PC-9 (cell line): ENCODE measurements around the gene NAE1. TPM values are rescaled to one million over a fixed set of nuclear protein-coding genes. Genes with fewer than 3 reads are reported as not detected.

Source experiments
- BruUV-seq: library from RNA; stranded (reverse); fragments of 400-500 nt; replicated peaks from 2 replicates; lab custom pipeline; 2021; lab: Mats Ljungman, UMichigan
- CTCF ChIA-PET: fragments of 300-600 bp; sonication (Branson Sonifier 250); formaldehyde crosslinking; loops from one replicate; lab custom pipeline; 2022; ENCODE audit warnings: antibody characterized with exemption; lab: Charles Lee
- POLR2A ChIA-PET: fragments of 300-600 bp; sonication (Branson Sonifier 250); formaldehyde crosslinking; loops from one replicate; lab custom pipeline; 2022; ENCODE audit warnings: antibody characterized with exemption; ENCODE audit not compliant: unreplicated experiment; lab: Charles Lee
- DNase-seq, 2 experiments: peaks; one replicate each; pipeline versions ENCODE4 v3.0.0 to v3.0.0-alpha.2; 2015 to 2022; ENCODE audit warnings: mixed read lengths in 1 of 2
- H2AFZ ChIP-seq: fragments of 200-600 bp; sonication (generic); 2 replicates; pipeline ENCODE4 v1.8.1; 2017; ENCODE audit warnings: antibody characterized with exemption
- H3F3A ChIP-seq: fragments of 200-600 bp; sonication (generic); 2 replicates; pipeline ENCODE4 v1.8.1; 2017; ENCODE audit warnings: antibody characterized with exemption, mild to moderate bottlenecking, low read depth; ENCODE audit not compliant: insufficient read depth
- H3K27ac ChIP-seq: fragments of 200-600 bp; sonication (generic); 2 replicates; pipeline ENCODE4 v1.6.1; 2016; ENCODE audit warnings: mixed run types
- H3K27me3 ChIP-seq: fragments of 200-600 bp; sonication (generic); 2 replicates; pipeline ENCODE4 v1.6.1; 2016; ENCODE audit warnings: low read depth, mixed run types; ENCODE audit not compliant: insufficient read depth
- H3K36me3 ChIP-seq: fragments of 200-600 bp; sonication (generic); 2 replicates; pipeline ENCODE4 v1.6.1; 2016; ENCODE audit warnings: low read depth, mixed run types
- H3K4me1 ChIP-seq: fragments of 200-600 bp; sonication (generic); replicated peaks from 2 replicates; pipeline ENCODE4 v1.6.1; 2016; ENCODE audit warnings: mixed run types; ENCODE audit not compliant: insufficient read depth
- H3K4me2 ChIP-seq: fragments of 200-600 bp; sonication (generic); 2 replicates; pipeline ENCODE4 v1.6.1; 2017; ENCODE audit warnings: mixed run types
- H3K4me3 ChIP-seq: fragments of 200-600 bp; sonication (generic); 2 replicates; pipeline ENCODE4 v1.6.1; 2016; ENCODE audit warnings: mixed run types
- H3K79me2 ChIP-seq: fragments of 200-600 bp; sonication (generic); 2 replicates; pipeline ENCODE4 v1.6.1; 2017; ENCODE audit warnings: low read depth, mixed run types
- H3K9me2 ChIP-seq: fragments of 200-600 bp; sonication (generic); 2 replicates; pipeline ENCODE4 v1.8.1; 2017; ENCODE audit warnings: mild to moderate bottlenecking; ENCODE audit not compliant: insufficient read depth
- H3K9me3 ChIP-seq: fragments of 200-600 bp; sonication (generic); 2 replicates; pipeline ENCODE4 v1.8.1; 2016; ENCODE audit warnings: low read depth; ENCODE audit not compliant: insufficient read depth
- H4K20me1 ChIP-seq: fragments of 200-600 bp; sonication (generic); 2 replicates; pipeline ENCODE4 v1.8.1; 2017; ENCODE audit not compliant: insufficient read depth
- CTCF ChIP-seq: fragments of 200-600 bp; sonication (generic); conservative IDR thresholded peaks from 2 replicates; pipeline ENCODE4 v1.6.1; 2017; ENCODE audit warnings: mixed run types, antibody characterized with exemption, mild to moderate bottlenecking, moderate library complexity
- EZH2 ChIP-seq: fragments of 200-600 bp; sonication (generic); IDR thresholded peaks from 2 replicates; pipeline ENCODE4 v1.8.0; 2017; ENCODE audit warnings: antibody characterized with exemption, low read depth
- intact Hi-C: fragments of 100-400 bp; cut with micrococcal nuclease; formaldehyde crosslinking; loops from one replicate; pipeline ENCODE4 v1.10.0; 2022; ENCODE audit not compliant: unreplicated experiment
- total RNA-seq: library from RNA; stranded (reverse); gene quantifications from 2 replicates; pipeline ENCODE4 v1.2.3, GENCODE V29; 2021

Gene NAE1
- total RNA-seq, 1 experiment from 2014 or later: 72.7 TPM

- POLR2A ChIA-PET: interaction anchor here (0.6 kb wide), 1 partner anchor 1570 kb away, joined by 5 read pairs; no protein-coding TSS in a partner anchor
- CTCF ChIA-PET: no interaction called here
- H3F3A ChIP-seq: no peaks in the 10 kb centered on the region
Observed at GRCh38 chr16:66846831-66847230, 16.1 kb upstream of the NAE1 start.

GRCh38 chr16:66846266-66846665, 15.5 kb upstream of the NAE1 start:
- TF ChIP-seq EZH2 (no peak), CTCF (no peak)
- Histone ChIP-seq H4K20me1 (no peaks in the 10 kb centered on the region), H3F3A (no peaks in the 10 kb centered on the region), H3K27me3 (no peaks in the 10 kb centered on the region), H3K79me2 (no peaks in the 10 kb centered on the region), H3K9me3 (no peaks in the 10 kb centered on the region), H2AFZ (no peak overlapping the region), H3K4me1 (0 out of 2 replicates have a peak, but pooled peaks cover 6% of the 10 kb centered on the region), H3K9me2 (no peaks in the 10 kb centered on the region), H3K4me3 (no peak overlapping the region), H3K36me3 (no peaks in the 10 kb centered on the region), H3K27ac (no peak overlapping the region), H3K4me2 (peak overlapping the region; percentile 14)
- intact Hi-C loops: no loop called here
- DNase-seq: no peak
- ChIA-PET POLR2A (interaction anchor here (0.6 kb wide), 1 partner anchor 1570 kb away, joined by 5 read pairs; no protein-coding TSS in a partner anchor), CTCF (no interaction called here)
- BruUV-seq: no TSS peak

More at GRCh38 chr16:66846831-66847230, 16.1 kb upstream of the NAE1 start:
- H3K4me2 ChIP-seq: no peak overlapping the region
- no peaks in the 10 kb centered on the region for H3K9me2 ChIP-seq
- no peak overlapping the region for H2AFZ ChIP-seq
- intact Hi-C loops: no loop called here
- H3K27me3 ChIP-seq: no peaks in the 10 kb centered on the region
- 0 out of 2 replicates have a peak, but pooled peaks cover 6% of the 10 kb centered on the region for H3K4me1 ChIP-seq
- DNase-seq: no peak
- no peak for TF ChIP-seq EZH2
- no peak for TF ChIP-seq CTCF
- H3K27ac ChIP-seq: no peak overlapping the region
- H4K20me1 ChIP-seq: no peaks in the 10 kb centered on the region
- BruUV-seq: no TSS peak
- H3K79me2 ChIP-seq: no peaks in the 10 kb centered on the region
- no peak overlapping the region for H3K4me3 ChIP-seq
- H3K36me3 ChIP-seq: no peaks in the 10 kb centered on the region
- H3K9me3 ChIP-seq: no peaks in the 10 kb centered on the region

- Histone ChIP-seq H3K27ac (no peak overlapping the region), H3K36me3 (no peaks in the 10 kb centered on the region), H4K20me1 (no peaks in the 10 kb centered on the region), H3K9me2 (no peaks in the 10 kb centered on the region), H3K4me2 (peak overlapping the region; percentile 14), H3K4me1 (0 out of 2 replicates have a peak, but pooled peaks cover 6% of the 10 kb centered on the region), H3K9me3 (no peaks in the 10 kb centered on the region), H3K79me2 (no peaks in the 10 kb centered on the region), H3K27me3 (no peaks in the 10 kb centered on the region), H3F3A (no peaks in the 10 kb centered on the region), H3K4me3 (no peak overlapping the region), H2AFZ (no peak overlapping the region)
- DNase-seq: peak in 1 of 2 experiments; percentile 28
- intact Hi-C loops: no loop called here
- BruUV-seq: no TSS peak
- no peak for TF ChIP-seq EZH2
- TF ChIP-seq CTCF: no peak
- ChIA-PET POLR2A (no interaction called here), CTCF (no interaction called here)
Observed at GRCh38 chr16:66845791-66846221, 15.0 kb upstream of the NAE1 start.
